Testis (tissue), 3 donors: ENCODE data around the gene HOOK1. TPM values are rescaled to one million over a fixed set of nuclear protein-coding genes. Genes with fewer than 3 reads are reported as not detected.

Source experiments
- DNase-seq: peaks from one replicate; pipeline ENCODE4 v3.0.0-alpha.2; 2019
- H3K27ac ChIP-seq, 2 donors: fragments of 200-600 bp; sonication (generic); one replicate each; pipeline ENCODE4 v1.5.1; 2019
- H3K27me3 ChIP-seq: fragments of 200-600 bp; sonication (generic); one replicate; pipeline ENCODE4 v1.5.1; 2019
- H3K36me3 ChIP-seq: fragments of 200-600 bp; sonication (generic); one replicate; pipeline ENCODE4 v1.5.1; 2017; ENCODE audit warnings: low read depth; ENCODE audit errors: missing control alignments
- H3K4me1 ChIP-seq: fragments of 200-600 bp; sonication (generic); one replicate; pipeline ENCODE4 v1.5.1; 2019
- H3K4me3 ChIP-seq, 2 donors: fragments of 200-600 bp; sonication (generic); one replicate each; pipeline ENCODE4 v1.5.1; 2017 to 2019
- H3K9me3 ChIP-seq: fragments of 200-600 bp; sonication (generic); one replicate; pipeline ENCODE4 v1.5.1; 2017
- CTCF ChIP-seq, 3 experiments: fragments of 450-650 bp in 2 of 3; fragments of 200-600 bp in 1 of 3; sonication (generic) in 1 of 3; IDR thresholded peaks; one replicate each; pipeline ENCODE4 v1.5.1; 2016 to 2019; ENCODE audit warnings: antibody characterized with exemption in 3 of 3, mild to moderate bottlenecking in 2 of 3, moderate library complexity in 1 of 3
- POLR2A ChIP-seq: fragments of 450-650 bp; IDR thresholded peaks from one replicate; pipeline ENCODE4 v1.6.1; 2017; ENCODE audit warnings: antibody characterized with exemption, mild to moderate bottlenecking, moderate library complexity
- WGBS, 2 donors: methylation state at CpG; one replicate each; pipeline ENCODE4 v1.1.5; 2018; 5-methylcytosine and 5-hydroxymethylcytosine counted together
- intact Hi-C: fragments of 100-400 bp; cut with DNase I; formaldehyde crosslinking; loops from one replicate; pipeline ENCODE4 v1.15.1; 2023; ENCODE audit warnings: low total_unique reads
- polyA plus RNA-seq: library from polyadenylated mRNA; stranded (reverse); fragments of 350-450 nt; fragmentation: Illumina TruSeq; extraction: RNeasy Lipid Tissue Mini Kit (QIAGEN cat#74804); gene quantifications from one replicate; pipeline ENCODE4 v1.2.3, GENCODE V29; 2014; ENCODE audit warnings: low read depth, low replicate concordance; ENCODE audit not compliant: insufficient read depth
- total RNA-seq, 2 donors: library from RNA; depleted of rRNA; stranded (reverse); fragments of >200 nt; gene quantifications; one replicate each; pipeline ENCODE4 v1.2.3, GENCODE V29; 2016

The HOOK1 gene
- total and polyA plus RNA-seq, 3 donors from 2014 or later = 20.1 to 65.8 (median 59.8) TPM

GRCh38 chr1:59776960-59777852 is 37.5 kb upstream of the HOOK1 start:
- TF ChIP-seq POLR2A (no peak), CTCF (IDR thresholded peaks at IDR 0.05) (no peak)
- Histone ChIP-seq H3K36me3 (no peaks in the 10 kb centered on the region), H3K4me1 (no peaks in the 10 kb centered on the region), H3K4me3 (no peak overlapping the region), H3K27ac (no peak overlapping the region), H3K27me3 (no peaks in the 10 kb centered on the region), H3K9me3 (no peaks in the 10 kb centered on the region)
- no peak for DNase-seq
- 76 to 77% methylated on average over 7 of the region's 7 CpGs for WGBS, 2 donors
- intact Hi-C loops = no loop called here

GRCh38 chr1:59779949-59780348 is 34.8 kb upstream of the HOOK1 start:
- Histone ChIP-seq H3K4me1 (no peaks in the 10 kb centered on the region), H3K27me3 (no peaks in the 10 kb centered on the region), H3K4me3 (no peak overlapping the region), H3K9me3 (no peaks in the 10 kb centered on the region), H3K27ac (no peak overlapping the region), H3K36me3 (no peaks in the 10 kb centered on the region)
- TF ChIP-seq CTCF (IDR thresholded peaks at IDR 0.05) = no peak
- no peak for TF ChIP-seq POLR2A
- intact Hi-C loops = no loop called here
- 40 to 75% methylated on average over 2 of the region's 2 CpGs for WGBS, 2 donors
- no peak for DNase-seq

- Histone ChIP-seq H3K27me3 (no peaks in the 10 kb centered on the region), H3K4me1 (no peaks in the 10 kb centered on the region), H3K4me3 (no peak overlapping the region), H3K27ac (no peak overlapping the region), H3K9me3 (no peaks in the 10 kb centered on the region), H3K36me3 (no peaks in the 10 kb centered on the region)
- TF ChIP-seq CTCF (IDR thresholded peaks at IDR 0.05) (no peak), POLR2A (no peak)
- DNase-seq = no peak
- intact Hi-C loops = no loop called here
Measured at GRCh38 chr1:59788825-59789224, 25.9 kb upstream of the HOOK1 start.

- H3K9me3 ChIP-seq = no peaks in the 10 kb centered on the region
- H3K4me3 ChIP-seq = no peak overlapping the region
- no peaks in the 10 kb centered on the region for H3K27me3 ChIP-seq
- H3K4me1 ChIP-seq = no peaks in the 10 kb centered on the region
- intact Hi-C loops = no loop called here
- DNase-seq = no peak
- no peak overlapping the region for H3K27ac ChIP-seq
- TF ChIP-seq CTCF (IDR thresholded peaks at IDR 0.05) (no peak), POLR2A (no peak)
- H3K36me3 ChIP-seq = no peaks in the 10 kb centered on the region
Measured at GRCh38 chr1:59798600-59798999, 16.1 kb upstream of the HOOK1 start.

- no peak for TF ChIP-seq POLR2A
- TF ChIP-seq CTCF (IDR thresholded peaks at IDR 0.05) = no peak
- Histone ChIP-seq H3K27me3 (no peaks in the 10 kb centered on the region), H3K36me3 (no peaks in the 10 kb centered on the region), H3K9me3 (no peaks in the 10 kb centered on the region), H3K4me1 (no peaks in the 10 kb centered on the region), H3K4me3 (no peak overlapping the region), H3K27ac (no peak overlapping the region)
- intact Hi-C loops = no loop called here
- no peak for DNase-seq
- WGBS, 2 donors = 65 to 75% methylated on average over 1 of the region's 1 CpG
Measured at GRCh38 chr1:59803458-59804038, 11.2 kb upstream of the HOOK1 start.
